Stimulated activated CD8-positive, alpha-beta memory T cell treated with anti-CD3 and anti-CD28 coated beads, Interleukin-4, amount 100 ng/mL, for 48 hours (primary cell): ENCODE data around the gene SHOX.

ENCODE experiments used
- DNase-seq: peaks from one replicate; pipeline ENCODE4 v3.0.0-alpha.2; 2020

Gene SHOX

GRCh38 chrX:675279-675954 is 44.8 kb downstream of the SHOX start:
- no peak for DNase-seq

GRCh38 chrX:675955-676295 is 45.3 kb downstream of the SHOX start:
- DNase-seq: no peak

DNA sequence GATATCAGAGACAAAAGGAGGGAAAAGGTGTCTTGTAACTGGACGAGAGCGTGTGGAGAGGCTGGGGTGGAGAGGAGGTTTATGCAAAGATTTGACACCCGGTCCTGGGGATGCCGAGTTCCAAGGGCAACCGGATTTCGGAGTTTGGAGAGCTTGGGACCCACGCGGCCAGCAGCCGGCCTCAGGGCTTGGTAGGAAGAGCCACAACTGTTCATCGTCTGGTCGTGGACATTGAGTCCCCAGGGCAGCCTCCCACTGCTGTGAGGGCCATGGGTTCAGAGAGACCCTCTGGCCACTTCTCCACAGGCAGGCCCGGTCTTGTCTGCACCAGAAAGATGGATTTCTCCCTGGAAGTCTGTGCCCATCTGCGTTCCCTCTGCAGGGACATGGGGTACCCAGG is 46.8 kb downstream of the SHOX start:
- no peak for DNase-seq

GRCh38 chrX:679291-679979 is 48.8 kb downstream of the SHOX start:
- no peak for DNase-seq

GRCh38 chrX:680062-680461 is 49.5 kb downstream of the SHOX start:
- DNase-seq: no peak

- DNase-seq: no peak
These were observed 51.4 kb downstream of the SHOX start for GRCh38 chrX:681989-682388.

GRCh38 chrX:682892-683291 is 52.3 kb downstream of the SHOX start:
- DNase-seq: no peak

DNA sequence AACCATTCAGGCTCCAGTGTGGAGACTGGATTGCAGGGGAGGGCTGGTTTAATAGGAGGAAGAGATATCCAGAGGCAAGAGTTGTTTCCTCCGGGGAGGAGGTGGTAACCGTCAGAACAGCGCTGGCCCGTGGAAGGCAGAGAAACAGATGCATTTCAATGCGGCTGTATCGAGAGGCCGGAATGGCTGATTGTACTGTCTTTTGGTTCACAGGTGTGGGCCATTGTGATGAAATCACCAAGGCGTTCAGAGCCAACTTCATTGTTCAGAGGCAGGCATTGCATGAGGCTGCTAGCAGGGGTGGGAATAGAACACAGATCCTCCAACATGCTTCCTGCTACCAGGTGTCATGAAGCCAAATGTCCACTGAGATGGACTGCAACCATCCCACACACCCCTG is 53.0 kb downstream of the SHOX start:
- DNase-seq: no peak

DNA sequence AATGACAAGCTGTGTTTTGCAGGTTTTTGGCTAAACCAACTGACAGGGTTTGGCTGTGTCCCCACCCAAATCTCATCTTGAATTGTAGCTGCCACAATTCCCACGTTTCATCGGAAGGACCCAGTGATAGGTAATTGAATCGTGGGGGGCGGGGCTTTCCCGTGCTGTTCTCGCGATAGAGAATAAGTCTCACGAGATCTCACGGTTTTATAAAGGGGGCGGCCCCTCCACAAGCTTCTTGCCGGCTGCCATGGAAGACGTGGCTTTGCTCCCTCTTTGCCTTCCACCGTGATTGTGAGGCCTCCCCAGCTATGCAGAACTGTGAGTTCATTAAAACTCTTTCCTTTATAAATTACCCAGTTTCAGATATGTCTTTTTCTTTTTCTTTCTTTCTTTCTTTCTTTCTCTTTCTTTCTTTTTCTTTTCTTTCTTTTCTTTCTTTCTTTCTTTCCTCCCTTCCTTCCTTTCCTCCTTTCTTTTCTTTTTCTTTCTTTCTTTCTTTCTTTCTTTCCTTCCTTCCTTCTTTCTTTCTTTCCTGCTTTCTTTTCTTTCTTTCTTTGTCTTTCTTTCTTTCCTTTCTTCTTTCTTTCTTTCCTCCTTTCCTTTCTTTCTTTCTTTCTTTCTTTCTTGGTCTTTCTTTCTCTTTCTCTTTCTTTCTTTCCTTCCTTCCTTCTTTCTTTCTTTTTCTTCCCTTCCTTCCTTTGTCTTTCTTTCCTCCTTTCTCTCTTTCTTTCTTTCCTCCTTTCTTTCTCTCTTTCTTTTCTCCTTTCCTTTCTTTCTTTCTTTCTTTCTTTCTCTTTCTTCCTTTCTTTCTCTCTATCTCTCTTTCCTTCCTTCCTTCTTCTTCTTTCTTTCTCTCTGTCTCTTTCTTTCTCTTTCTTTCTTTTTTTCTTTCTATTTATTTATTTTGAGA is 54.8 kb downstream of the SHOX start:
- DNase-seq: no peak

DNA sequence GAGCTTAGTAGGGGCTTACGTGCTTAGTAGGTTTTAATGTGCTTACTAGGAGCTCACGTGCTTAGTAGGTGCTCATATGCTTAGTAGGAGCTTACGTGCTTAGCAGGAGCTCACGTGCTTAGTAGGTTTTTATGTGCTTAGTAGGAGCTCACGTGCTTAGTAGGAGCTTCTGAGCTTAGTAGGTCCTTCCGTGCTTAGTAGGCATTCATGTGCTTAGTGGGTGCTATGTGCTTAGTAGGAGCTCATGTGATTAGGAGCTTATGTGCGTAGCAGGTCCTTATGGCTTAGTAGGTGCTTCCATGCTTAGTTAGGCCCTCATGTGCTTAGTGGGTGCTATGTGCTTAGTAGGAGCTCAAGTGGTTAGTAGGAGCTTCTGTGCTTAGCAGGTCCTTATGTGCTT is 59.4 kb downstream of the SHOX start:
- no peak for DNase-seq

DNA sequence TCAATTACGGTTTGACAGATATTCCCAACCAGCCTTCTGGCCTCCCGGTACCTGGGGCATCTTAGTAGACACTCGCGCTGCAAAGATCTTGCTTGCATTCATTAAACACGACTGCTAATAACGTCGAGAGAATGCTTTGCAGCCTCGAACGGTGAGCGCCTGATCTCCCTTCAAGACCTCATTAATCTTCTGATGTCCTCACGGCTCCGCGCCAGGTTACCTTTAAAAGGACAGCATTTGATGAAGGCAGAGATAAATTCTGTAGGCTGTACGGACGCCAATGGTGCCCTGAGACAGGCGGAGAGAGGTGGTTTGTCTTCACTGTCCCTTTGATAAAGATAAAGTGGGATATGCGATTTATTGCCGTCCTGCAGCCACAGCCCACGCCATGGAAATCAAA is 64.2 kb downstream of the SHOX start:
- DNase-seq: no peak

- DNase-seq: no peak
These were observed 67.6 kb downstream of the SHOX start for GRCh38 chrX:698206-698605.

- DNase-seq: no peak
These were observed 70.3 kb downstream of the SHOX start for GRCh38 chrX:700936-701335.

- no peak for DNase-seq
These were observed 71.1 kb downstream of the SHOX start for GRCh38 chrX:701673-702072.

DNA sequence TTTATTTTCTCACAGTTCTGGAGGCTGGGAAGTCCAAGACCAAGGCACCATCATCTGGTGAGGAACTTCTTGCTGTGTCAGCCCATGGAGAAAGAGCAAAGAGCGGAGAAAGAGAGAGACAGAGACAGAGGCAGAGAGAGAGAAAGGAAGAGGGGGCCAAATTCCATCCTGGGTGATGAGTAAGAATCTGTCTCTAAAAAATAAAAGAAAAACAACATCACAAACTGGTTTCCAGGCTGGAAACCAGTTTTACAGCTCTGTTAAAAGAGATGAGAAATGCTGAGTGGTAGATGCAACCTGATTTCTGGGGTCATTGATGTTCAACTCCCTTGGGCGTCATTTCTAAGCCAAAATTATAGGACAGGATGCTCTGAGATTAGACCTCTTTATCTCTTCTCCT is 72.9 kb downstream of the SHOX start:
- no peak for DNase-seq

GRCh38 chrX:703866-704265 is 73.3 kb downstream of the SHOX start:
- DNase-seq: no peak
